ENCODE measurements around the gene NMUR1. TPM values are rescaled to one million over a fixed set of nuclear protein-coding genes. Genes with fewer than 3 reads are reported as not detected.

Gene NMUR1
- total and polyA plus RNA-seq, 2 donors, result 0.05 to 0.11 TPM

DNA sequence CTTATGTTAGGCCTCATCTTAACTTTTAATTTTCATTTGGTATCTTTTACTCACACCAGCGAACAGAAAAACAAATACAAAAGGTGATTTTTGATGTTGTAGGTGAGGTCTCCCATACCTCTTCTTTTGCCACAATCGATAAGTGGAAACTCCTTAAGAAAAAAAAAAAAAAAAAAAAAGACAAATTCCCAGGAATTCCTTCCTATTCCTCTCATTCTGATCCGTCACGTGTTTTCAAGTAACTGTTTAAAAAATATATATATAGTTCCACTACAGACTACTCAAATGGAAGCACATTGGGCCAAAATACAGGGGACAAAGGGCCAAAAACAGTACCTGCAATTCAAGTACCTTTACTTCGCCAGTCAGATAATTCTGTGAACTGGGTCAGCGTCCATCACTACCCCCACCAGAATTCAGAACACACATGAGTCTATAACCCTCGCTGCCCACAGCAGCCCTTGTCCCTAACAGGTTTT, 16.5 kb downstream of the NMUR1 start:
- H3K9me3 ChIP-seq (ENCODE audit: control insufficient read depth in 2 of 2, insufficient read depth in 1 of 2, low read length in 1 of 2), result no peaks in the 10 kb centered on the region
- H3K4me3 ChIP-seq (ENCODE audit: low read length in 2 of 2), result peak overlapping the region; percentile 76 to 84
- H3K36me3 ChIP-seq (ENCODE audit: control insufficient read depth in 2 of 2, insufficient read depth in 2 of 2, low read length in 1 of 2), result no peaks in the 10 kb centered on the region
- H3K27ac ChIP-seq (ENCODE audit: low read depth in 1 of 2, low read length in 1 of 2), result peak overlapping the region; percentile 80 to 90
- H3K4me1 ChIP-seq (ENCODE audit: control insufficient read depth in 2 of 2, insufficient read depth in 2 of 2, low read length in 2 of 2), result peaks cover 5 to 15% of the 10 kb centered on the region in 2 donors
- 38% methylated on average over 7 of the region's 7 CpGs for WGBS
- no peaks in the 10 kb centered on the region for H3K27me3 ChIP-seq (ENCODE audit: control insufficient read depth in 2 of 2, insufficient read depth in 1 of 2, low read length in 1 of 2)
- no peak for DNase-seq (ENCODE audit: low read depth in 6 of 9, low spot score in 9 of 9)

DNA sequence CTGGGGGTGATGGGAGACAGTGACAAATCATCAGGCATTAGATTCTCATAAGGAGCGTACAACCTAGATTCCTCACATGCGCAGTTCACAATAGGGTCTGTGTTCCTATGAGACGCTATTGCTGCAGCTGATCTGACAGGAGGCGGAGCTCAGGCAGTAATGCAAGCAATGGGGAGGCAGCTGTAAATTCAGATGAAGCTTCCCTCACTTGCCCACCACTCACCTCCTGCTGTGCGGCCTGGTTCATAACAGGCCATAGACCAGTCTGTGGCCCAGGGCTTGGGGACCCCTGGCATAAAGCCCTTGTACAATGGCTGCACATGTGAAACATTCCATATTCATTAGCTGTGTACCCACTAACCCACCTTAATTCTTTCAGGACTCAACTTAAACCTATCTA, 18.0 kb downstream of the NMUR1 start:
- Histone ChIP-seq H3K4me3 (ENCODE audit: low read length in 2 of 2) (no peak overlapping the region), H3K27ac (ENCODE audit: low read depth in 1 of 2, low read length in 1 of 2) (no peak overlapping the region), H3K27me3 (ENCODE audit: control insufficient read depth in 2 of 2, insufficient read depth in 1 of 2, low read length in 1 of 2) (no peaks in the 10 kb centered on the region), H3K9me3 (ENCODE audit: control insufficient read depth in 2 of 2, insufficient read depth in 1 of 2, low read length in 1 of 2) (no peaks in the 10 kb centered on the region), H3K36me3 (ENCODE audit: control insufficient read depth in 2 of 2, insufficient read depth in 2 of 2, low read length in 1 of 2) (no peaks in the 10 kb centered on the region), H3K4me1 (ENCODE audit: control insufficient read depth in 2 of 2, insufficient read depth in 2 of 2, low read length in 2 of 2) (peaks cover 5 to 15% of the 10 kb centered on the region in 2 donors)
- 94% methylated on average over 5 of the region's 5 CpGs for WGBS
- DNase-seq (ENCODE audit: low read depth in 6 of 9, low spot score in 9 of 9), result no peak

- H3K9me3 ChIP-seq (ENCODE audit: control insufficient read depth in 2 of 2, insufficient read depth in 1 of 2, low read length in 1 of 2), result no peaks in the 10 kb centered on the region
- H3K27me3 ChIP-seq (ENCODE audit: control insufficient read depth in 2 of 2, insufficient read depth in 1 of 2, low read length in 1 of 2), result no peaks in the 10 kb centered on the region
- 93% methylated on average over 3 of the region's 3 CpGs for WGBS
- no peaks in the 10 kb centered on the region for H3K4me1 ChIP-seq (ENCODE audit: control insufficient read depth in 2 of 2, insufficient read depth in 2 of 2, low read length in 2 of 2)
- no peaks in the 10 kb centered on the region for H3K36me3 ChIP-seq (ENCODE audit: control insufficient read depth in 2 of 2, insufficient read depth in 2 of 2, low read length in 1 of 2)
- H3K4me3 ChIP-seq (ENCODE audit: low read length in 2 of 2), result no peak overlapping the region
- H3K27ac ChIP-seq (ENCODE audit: low read depth in 1 of 2, low read length in 1 of 2), result no peak overlapping the region
- no peak for DNase-seq (ENCODE audit: low read depth in 6 of 9, low spot score in 9 of 9)
These were observed 26.5 kb downstream of the NMUR1 start for GRCh38 chr2:231503766-231504165.

- H3K9me3 ChIP-seq (ENCODE audit: control insufficient read depth in 2 of 2, insufficient read depth in 1 of 2, low read length in 1 of 2), result no peaks in the 10 kb centered on the region
- no peak overlapping the region for H3K4me3 ChIP-seq (ENCODE audit: low read length in 2 of 2)
- no peaks in the 10 kb centered on the region for H3K27me3 ChIP-seq (ENCODE audit: control insufficient read depth in 2 of 2, insufficient read depth in 1 of 2, low read length in 1 of 2)
- H3K4me1 ChIP-seq (ENCODE audit: control insufficient read depth in 2 of 2, insufficient read depth in 2 of 2, low read length in 2 of 2), result no peaks in the 10 kb centered on the region
- DNase-seq (ENCODE audit: low read depth in 6 of 9, low spot score in 9 of 9), result no peak
- H3K36me3 ChIP-seq (ENCODE audit: control insufficient read depth in 2 of 2, insufficient read depth in 2 of 2, low read length in 1 of 2), result no peaks in the 10 kb centered on the region
- H3K27ac ChIP-seq (ENCODE audit: low read depth in 1 of 2, low read length in 1 of 2), result no peak overlapping the region
These were observed 27.6 kb downstream of the NMUR1 start for GRCh38 chr2:231502596-231502995.

GRCh38 chr2:231497651-231498050, 32.6 kb downstream of the NMUR1 start:
- Histone ChIP-seq H3K9me3 (ENCODE audit: control insufficient read depth in 2 of 2, insufficient read depth in 1 of 2, low read length in 1 of 2) (no peaks in the 10 kb centered on the region), H3K27ac (ENCODE audit: low read depth in 1 of 2, low read length in 1 of 2) (no peak overlapping the region), H3K4me3 (ENCODE audit: low read length in 2 of 2) (no peak overlapping the region), H3K36me3 (ENCODE audit: control insufficient read depth in 2 of 2, insufficient read depth in 2 of 2, low read length in 1 of 2) (no peaks in the 10 kb centered on the region), H3K4me1 (ENCODE audit: control insufficient read depth in 2 of 2, insufficient read depth in 2 of 2, low read length in 2 of 2) (no peaks in the 10 kb centered on the region), H3K27me3 (ENCODE audit: control insufficient read depth in 2 of 2, insufficient read depth in 1 of 2, low read length in 1 of 2) (no peaks in the 10 kb centered on the region)
- WGBS, result 93% methylated on average over 1 of the region's 1 CpG
- no peak for DNase-seq (ENCODE audit: low read depth in 6 of 9, low spot score in 9 of 9)

DNA sequence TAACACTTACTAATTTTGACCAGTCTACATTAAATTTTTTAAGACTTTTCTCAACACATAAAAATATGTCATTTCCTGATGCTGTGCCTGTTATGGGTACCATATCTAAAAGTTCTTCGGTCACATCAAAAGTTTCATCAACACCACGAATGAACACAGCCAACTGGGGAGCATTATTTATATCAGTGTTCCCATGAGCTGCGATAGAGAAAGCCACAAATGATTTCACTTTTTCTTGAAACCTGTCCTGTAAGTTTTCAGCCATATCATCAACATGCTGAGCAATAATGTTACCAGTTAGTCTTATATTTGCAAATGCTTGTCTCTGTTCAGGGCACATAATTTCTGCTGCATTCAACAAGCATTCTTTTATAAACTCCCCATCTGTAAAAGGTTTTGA, 35.6 kb downstream of the NMUR1 start:
- Histone ChIP-seq H3K4me3 (ENCODE audit: low read length in 2 of 2) (no peak overlapping the region), H3K4me1 (ENCODE audit: control insufficient read depth in 2 of 2, insufficient read depth in 2 of 2, low read length in 2 of 2) (no peaks in the 10 kb centered on the region), H3K27me3 (ENCODE audit: control insufficient read depth in 2 of 2, insufficient read depth in 1 of 2, low read length in 1 of 2) (no peaks in the 10 kb centered on the region), H3K9me3 (ENCODE audit: control insufficient read depth in 2 of 2, insufficient read depth in 1 of 2, low read length in 1 of 2) (no peaks in the 10 kb centered on the region), H3K36me3 (ENCODE audit: control insufficient read depth in 2 of 2, insufficient read depth in 2 of 2, low read length in 1 of 2) (no peaks in the 10 kb centered on the region), H3K27ac (ENCODE audit: low read depth in 1 of 2, low read length in 1 of 2) (no peak overlapping the region)
- 94% methylated on average over 3 of the region's 3 CpGs for WGBS
- DNase-seq (ENCODE audit: low read depth in 6 of 9, low spot score in 9 of 9), result no peak

DNA sequence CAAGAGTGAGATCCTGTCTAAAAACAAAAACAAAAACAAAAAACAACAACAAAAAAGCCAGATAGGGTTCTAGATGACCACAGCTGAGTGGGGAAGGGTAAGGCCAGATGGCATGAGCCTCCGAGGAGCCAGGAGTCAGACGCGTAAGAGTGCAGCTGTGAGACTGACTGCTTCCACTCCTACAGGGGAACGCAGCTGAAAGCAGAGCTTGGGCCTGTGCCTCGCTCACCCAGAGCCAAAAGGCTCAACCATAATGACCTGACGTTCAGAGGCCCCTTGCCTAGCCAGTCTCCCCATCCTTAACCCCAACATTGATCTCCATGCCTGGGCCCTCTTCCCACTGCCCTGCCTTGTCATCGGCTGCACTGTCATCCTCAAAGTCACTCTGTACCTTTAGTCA, 39.4 kb downstream of the NMUR1 start:
- H3K9me3 ChIP-seq (ENCODE audit: control insufficient read depth in 2 of 2, insufficient read depth in 1 of 2, low read length in 1 of 2), result no peaks in the 10 kb centered on the region
- no peaks in the 10 kb centered on the region for H3K27me3 ChIP-seq (ENCODE audit: control insufficient read depth in 2 of 2, insufficient read depth in 1 of 2, low read length in 1 of 2)
- no peaks in the 10 kb centered on the region for H3K36me3 ChIP-seq (ENCODE audit: control insufficient read depth in 2 of 2, insufficient read depth in 2 of 2, low read length in 1 of 2)
- H3K27ac ChIP-seq (ENCODE audit: low read depth in 1 of 2, low read length in 1 of 2), result no peak overlapping the region
- 97% methylated on average over 7 of the region's 7 CpGs for WGBS
- peaks cover 14 to 15% of the 10 kb centered on the region in 2 donors for H3K4me1 ChIP-seq (ENCODE audit: control insufficient read depth in 2 of 2, insufficient read depth in 2 of 2, low read length in 2 of 2)
- DNase-seq (ENCODE audit: low read depth in 6 of 9, low spot score in 9 of 9), result no peak
- H3K4me3 ChIP-seq (ENCODE audit: low read length in 2 of 2), result no peak overlapping the region

- Histone ChIP-seq H3K36me3 (ENCODE audit: control insufficient read depth in 2 of 2, insufficient read depth in 2 of 2, low read length in 1 of 2) (no peaks in the 10 kb centered on the region), H3K27ac (ENCODE audit: low read depth in 1 of 2, low read length in 1 of 2) (no peak overlapping the region), H3K27me3 (ENCODE audit: control insufficient read depth in 2 of 2, insufficient read depth in 1 of 2, low read length in 1 of 2) (no peaks in the 10 kb centered on the region), H3K4me3 (ENCODE audit: low read length in 2 of 2) (no peak overlapping the region), H3K4me1 (ENCODE audit: control insufficient read depth in 2 of 2, insufficient read depth in 2 of 2, low read length in 2 of 2) (peaks cover 17% of the 10 kb centered on the region in 2 donors), H3K9me3 (ENCODE audit: control insufficient read depth in 2 of 2, insufficient read depth in 1 of 2, low read length in 1 of 2) (no peaks in the 10 kb centered on the region)
- DNase-seq (ENCODE audit: low read depth in 6 of 9, low spot score in 9 of 9), result no peak
- WGBS, result 95% methylated on average over 14 of the region's 14 CpGs
These were observed 40.3 kb downstream of the NMUR1 start for GRCh38 chr2:231489990-231490389.

- Histone ChIP-seq H3K27me3 (ENCODE audit: control insufficient read depth in 2 of 2, insufficient read depth in 1 of 2, low read length in 1 of 2) (no peaks in the 10 kb centered on the region), H3K9me3 (ENCODE audit: control insufficient read depth in 2 of 2, insufficient read depth in 1 of 2, low read length in 1 of 2) (no peaks in the 10 kb centered on the region), H3K4me1 (ENCODE audit: control insufficient read depth in 2 of 2, insufficient read depth in 2 of 2, low read length in 2 of 2) (peaks cover 22 to 28% of the 10 kb centered on the region in 2 donors), H3K4me3 (ENCODE audit: low read length in 2 of 2) (no peak overlapping the region), H3K36me3 (ENCODE audit: control insufficient read depth in 2 of 2, insufficient read depth in 2 of 2, low read length in 1 of 2) (no peaks in the 10 kb centered on the region), H3K27ac (ENCODE audit: low read depth in 1 of 2, low read length in 1 of 2) (no peak overlapping the region)
- WGBS, result 98% methylated on average over 5 of the region's 5 CpGs
- DNase-seq (ENCODE audit: low read depth in 6 of 9, low spot score in 9 of 9), result no peak
These were observed 41.9 kb downstream of the NMUR1 start for GRCh38 chr2:231488331-231488730.

Data from thymus (tissue), 11 donors.